Stimulated activated naive CD8-positive, alpha-beta T cell treated with anti-CD3 and anti-CD28 coated beads, Interleukin-15, amount 100 ng/mL, for 72 hours (primary cell): ENCODE data around the gene DENND2C.
A peak's percentile ranks its signal among the peaks of the same experiment; 100 is the strongest.
"Not testable (repeated sequence)": the region's sequence is repeated elsewhere in the genome, so short reads cannot be mapped to it uniquely, and the experiment has no call there.

Experiments used
- ATAC-seq: fragments of 150-1000 bp; cut with Tn5 transposase; 2 replicates; pipeline ENCODE4 v1.10.0; 2021; ENCODE audit warnings: mild to moderate bottlenecking, moderate library complexity
- DNase-seq, 2 donors: peaks; one replicate each; pipeline ENCODE4 v3.0.0; 2021 to 2022
- H3K27ac Mint-ChIP-seq, 2 donors: one replicate each; pipeline ENCODE4 v1.8.0; 2022; ENCODE audit warnings: mild to moderate bottlenecking in 2 of 2, mixed read lengths in 2 of 2, moderate library complexity in 2 of 2
- H3K27me3 Mint-ChIP-seq: one replicate; pipeline ENCODE4 v1.8.0; 2022; ENCODE audit warnings: mixed read lengths
- H3K4me1 Mint-ChIP-seq: one replicate; pipeline ENCODE4 v1.8.0; 2022; ENCODE audit warnings: mild to moderate bottlenecking, mixed read lengths
- H3K4me3 Mint-ChIP-seq, 2 donors: one replicate each; pipeline ENCODE4 v1.8.0; 2022; ENCODE audit warnings: mild to moderate bottlenecking in 2 of 2, mixed read lengths in 2 of 2, moderate library complexity in 1 of 2
- H3K9me3 Mint-ChIP-seq, 2 donors: one replicate each; pipeline ENCODE4 v1.8.0; 2022; ENCODE audit warnings: mixed read lengths in 2 of 2

DENND2C gene

DNA sequence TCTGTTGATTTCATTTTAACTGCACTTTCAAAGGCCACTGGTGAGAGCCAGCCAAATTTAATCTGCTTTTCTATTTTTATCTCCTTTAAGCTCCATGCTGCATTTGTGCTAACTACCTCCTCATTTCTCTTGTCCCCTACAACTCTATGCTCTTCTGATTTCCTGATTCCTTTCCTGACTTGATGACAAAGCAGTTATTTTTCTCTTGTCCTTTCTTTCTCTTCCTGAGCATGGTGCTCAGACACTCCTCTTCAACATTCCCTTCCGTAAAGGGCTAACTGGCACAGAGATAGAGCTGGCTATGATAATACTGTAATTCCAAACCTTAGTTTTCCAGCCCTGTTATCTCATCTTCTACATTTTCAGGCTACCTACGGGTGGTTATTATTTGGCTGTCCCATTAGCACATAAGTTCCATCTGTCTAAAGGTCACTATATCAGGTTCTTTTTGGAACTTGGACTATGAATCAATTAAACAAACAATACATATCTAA, 81.6 kb downstream of the DENND2C start:
- ATAC-seq (no peak), DNase-seq (no peak)
- H3K4me3 Mint-ChIP-seq: no peak overlapping the region
- no peak overlapping the region for H3K27ac Mint-ChIP-seq
- no peaks in the 10 kb centered on the region for H3K27me3 Mint-ChIP-seq
- no peaks in the 10 kb centered on the region for H3K4me1 Mint-ChIP-seq
- H3K9me3 Mint-ChIP-seq: no peaks in the 10 kb centered on the region

DNA sequence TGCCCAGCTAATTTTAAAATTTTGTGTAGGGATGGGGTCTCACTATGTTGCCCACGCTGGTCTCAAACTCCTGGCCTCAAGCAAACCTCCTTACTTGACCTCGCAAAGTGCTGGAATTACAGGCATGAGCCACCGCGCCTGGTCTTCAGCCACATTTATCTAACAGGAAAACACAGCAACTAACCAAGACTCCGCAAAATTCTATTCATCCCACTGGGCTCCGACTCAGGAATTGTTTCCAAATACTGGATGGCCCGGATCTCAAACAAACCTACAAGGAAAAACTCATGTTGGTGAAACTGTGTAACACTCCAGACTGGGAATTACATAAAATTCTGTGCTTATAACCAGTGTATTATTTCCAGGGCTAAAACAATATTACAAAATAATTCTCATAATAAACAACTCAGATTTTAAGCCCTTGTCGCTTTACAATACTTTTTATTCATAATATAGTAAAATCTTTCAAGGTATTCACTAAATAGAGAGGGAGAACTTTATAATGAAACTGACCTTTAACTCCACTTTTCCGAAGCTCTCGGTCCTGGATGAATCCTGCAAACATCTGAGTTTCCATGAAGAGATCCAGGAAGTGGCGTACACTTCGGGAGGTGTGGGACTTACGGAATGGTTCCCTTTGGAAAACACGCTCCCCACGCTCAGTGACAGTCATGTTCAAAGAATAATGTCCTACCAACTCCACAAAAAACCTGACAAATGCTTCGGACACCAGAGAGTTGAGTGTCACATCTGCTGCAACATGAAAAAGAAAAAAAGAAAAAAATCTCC, 82.5 kb downstream of the DENND2C start:
- H3K4me1 Mint-ChIP-seq: peaks cover 4% of the 10 kb centered on the region
- DNase-seq (no peak), ATAC-seq (no peak)
- H3K9me3 Mint-ChIP-seq: peaks cover 0 to 2% of the 10 kb centered on the region in 2 donors
- H3K27ac Mint-ChIP-seq: no peak overlapping the region
- no peaks in the 10 kb centered on the region for H3K27me3 Mint-ChIP-seq
- no peak overlapping the region for H3K4me3 Mint-ChIP-seq

DNA sequence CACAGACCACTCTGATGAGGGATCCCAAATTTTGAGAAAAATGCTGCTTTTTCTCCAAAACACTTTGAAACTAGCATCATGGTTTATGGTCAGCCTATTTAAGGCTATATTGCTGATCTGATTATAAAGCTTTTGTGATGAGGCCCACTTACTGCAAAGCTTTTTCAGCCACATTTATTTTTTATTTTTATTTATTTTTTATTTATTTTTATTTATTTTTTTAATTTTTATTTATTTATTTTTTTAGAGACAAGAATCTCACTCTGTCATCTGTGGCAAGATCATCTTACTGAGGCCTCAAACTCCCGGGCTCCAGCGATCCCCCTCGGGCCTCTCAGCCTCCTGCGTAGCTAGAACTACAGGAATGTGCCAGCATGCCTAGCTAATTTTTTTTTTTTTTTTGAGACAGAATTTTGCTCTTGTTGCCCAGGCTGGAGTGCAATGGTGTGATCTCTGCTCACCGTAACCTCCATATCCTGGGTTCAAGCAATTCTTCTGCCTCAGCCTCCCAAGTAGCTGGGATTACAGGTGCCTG, 83.3 kb downstream of the DENND2C start:
- H3K9me3 Mint-ChIP-seq: peaks cover 0 to 7% of the 10 kb centered on the region in 2 donors
- H3K4me1 Mint-ChIP-seq: peaks cover 12% of the 10 kb centered on the region
- no peaks in the 10 kb centered on the region for H3K27me3 Mint-ChIP-seq
- H3K27ac Mint-ChIP-seq: no peak overlapping the region
- no peak for DNase-seq
- ATAC-seq: no peak
- no peak overlapping the region for H3K4me3 Mint-ChIP-seq

DNA sequence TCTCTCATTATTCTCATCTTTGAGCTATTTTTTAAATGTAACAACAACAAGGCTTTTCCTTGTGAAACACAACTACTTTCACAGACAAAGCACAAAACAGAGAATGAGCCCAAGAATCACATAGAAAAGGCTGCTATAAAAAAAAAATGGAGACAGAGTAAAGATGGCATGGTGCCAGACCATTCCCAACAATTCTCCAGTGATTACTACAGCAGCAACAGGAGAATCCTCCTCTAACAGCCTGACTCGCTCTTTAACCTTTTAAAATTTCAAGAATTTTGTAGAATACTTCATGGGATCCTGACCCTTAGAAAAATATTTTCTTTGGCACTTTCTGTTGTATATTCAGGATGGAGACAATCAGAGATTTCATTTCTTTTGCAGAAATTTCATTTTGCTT, 84.6 kb downstream of the DENND2C start:
- Mint-ChIP-seq H3K4me1 (peaks cover 13% of the 10 kb centered on the region), H3K27me3 (no peaks in the 10 kb centered on the region), H3K4me3 (no peak overlapping the region), H3K9me3 (peaks cover 0 to 7% of the 10 kb centered on the region in 2 donors), H3K27ac (no peak overlapping the region)
- DNase-seq (no peak), ATAC-seq (no peak)

DNA sequence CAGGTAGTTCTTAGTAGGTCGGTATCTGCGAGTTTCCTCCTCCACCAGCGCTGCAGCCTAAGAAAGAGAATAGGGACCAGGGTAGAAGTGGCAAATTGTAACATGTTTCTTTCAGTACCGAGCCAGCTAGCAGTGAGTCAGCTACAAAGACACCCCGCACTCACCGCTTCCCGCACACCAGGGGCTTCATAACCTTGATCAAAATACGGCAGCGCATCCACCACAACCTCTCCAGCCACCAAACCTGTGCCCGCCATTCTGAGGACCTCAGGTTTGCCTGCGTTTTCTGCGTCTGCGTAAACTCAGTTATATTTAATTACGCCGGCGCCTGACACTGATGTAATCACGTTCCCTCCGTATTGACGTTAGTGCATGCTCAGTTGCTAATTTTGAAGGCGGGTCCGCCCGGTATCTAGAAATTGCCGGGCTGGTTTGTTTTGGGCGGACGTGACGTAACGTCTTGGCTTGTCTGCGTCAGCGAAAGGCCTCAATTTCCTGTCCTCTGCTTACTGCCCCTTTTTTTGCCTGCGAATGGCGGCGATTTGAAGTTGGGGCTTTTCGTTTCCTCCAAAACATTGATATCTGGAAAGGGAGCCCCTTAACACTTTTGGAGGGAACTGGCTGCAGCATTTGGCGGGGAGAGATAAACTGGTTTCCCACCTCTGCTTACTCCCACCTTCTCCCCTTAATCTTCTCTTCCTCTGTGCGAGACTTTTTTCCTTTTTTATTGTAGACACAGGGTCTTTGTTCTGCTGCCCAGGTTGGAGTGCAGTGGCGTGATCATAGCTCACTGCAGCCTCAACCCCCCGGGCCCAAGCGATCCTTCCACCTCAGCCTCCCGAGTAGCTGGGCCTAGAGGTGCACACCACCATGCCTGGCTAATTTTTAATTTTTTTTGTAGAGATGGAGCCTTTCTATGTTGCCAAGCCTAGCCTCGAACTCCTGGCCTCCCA, 88.2 kb downstream of the DENND2C start, which contains the start of gene BCAS2:
Gene BCAS2, minus strand, starts transcription at position 281 of the 953 bp plus-strand sequence. Its CDS starts 24 bp downstream, at position 257.
- peak; percentile 99 for ATAC-seq

DNA sequence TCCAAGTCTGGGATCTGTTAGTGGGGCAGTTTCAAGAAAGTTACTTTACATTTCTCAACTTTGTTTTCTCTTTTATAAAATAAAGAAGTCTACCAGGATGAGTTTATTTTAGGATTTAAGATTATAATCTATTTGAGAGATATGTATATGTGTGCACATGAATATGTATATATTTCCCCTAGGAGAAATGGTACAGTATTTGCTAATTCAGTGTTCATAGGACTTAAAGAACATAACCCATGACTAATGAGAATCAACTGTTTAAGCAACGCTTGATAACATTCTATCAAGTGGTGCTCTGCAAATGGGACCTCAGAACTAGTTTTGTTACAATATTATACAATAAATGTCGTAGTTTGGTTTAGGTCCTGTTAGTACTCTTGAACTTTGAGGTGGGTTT, 95.5 kb downstream of the DENND2C start:
- no peak for DNase-seq
- no peak for ATAC-seq
- Mint-ChIP-seq H3K4me3 (no peak overlapping the region), H3K9me3 (no peaks in the 10 kb centered on the region), H3K27ac (peak overlapping the region in 1 of 2 donors; percentile 42), H3K27me3 (no peaks in the 10 kb centered on the region), H3K4me1 (peaks cover 18% of the 10 kb centered on the region)

More for the DNA sequence above, 88.2 kb downstream of the DENND2C start, which contains the start of gene BCAS2:
- Mint-ChIP-seq H3K4me1 (peaks cover 34% of the 10 kb centered on the region), H3K27me3 (no peaks in the 10 kb centered on the region), H3K4me3 (peak within 1 kb of the TSS; percentile 96), H3K9me3 (peaks cover 0 to 7% of the 10 kb centered on the region in 2 donors), H3K27ac (peak within 1 kb of the TSS; percentile 99 to 100)
- DNase-seq: peak; percentile 89 to 97

DNA sequence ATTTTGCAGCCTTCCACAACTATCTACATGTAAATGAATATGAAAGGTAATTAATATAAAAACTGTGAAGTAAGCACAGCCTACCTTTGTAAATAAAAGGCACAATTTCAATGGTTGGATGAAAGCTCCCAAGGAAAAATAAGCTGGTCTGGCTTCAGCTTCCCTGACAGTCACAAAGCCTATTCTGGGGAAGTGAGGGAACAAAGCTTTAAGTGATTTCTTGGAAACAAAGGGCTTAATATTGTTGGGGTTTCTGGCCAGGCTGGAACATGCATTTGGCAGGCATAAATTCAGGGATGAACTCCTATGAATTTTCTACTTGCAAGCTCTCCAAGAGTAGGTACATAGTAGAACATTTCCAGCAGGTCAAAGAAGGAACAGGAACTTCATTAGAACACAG, 105.7 kb downstream of the DENND2C start:
- H3K27ac Mint-ChIP-seq: no peak overlapping the region
- H3K27me3 Mint-ChIP-seq: no peaks in the 10 kb centered on the region
- DNase-seq (no peak), ATAC-seq (no peak)
- peaks cover 5% of the 10 kb centered on the region for H3K4me1 Mint-ChIP-seq
- no peak overlapping the region for H3K4me3 Mint-ChIP-seq
- peaks cover 0 to 3% of the 10 kb centered on the region in 2 donors for H3K9me3 Mint-ChIP-seq

DNA sequence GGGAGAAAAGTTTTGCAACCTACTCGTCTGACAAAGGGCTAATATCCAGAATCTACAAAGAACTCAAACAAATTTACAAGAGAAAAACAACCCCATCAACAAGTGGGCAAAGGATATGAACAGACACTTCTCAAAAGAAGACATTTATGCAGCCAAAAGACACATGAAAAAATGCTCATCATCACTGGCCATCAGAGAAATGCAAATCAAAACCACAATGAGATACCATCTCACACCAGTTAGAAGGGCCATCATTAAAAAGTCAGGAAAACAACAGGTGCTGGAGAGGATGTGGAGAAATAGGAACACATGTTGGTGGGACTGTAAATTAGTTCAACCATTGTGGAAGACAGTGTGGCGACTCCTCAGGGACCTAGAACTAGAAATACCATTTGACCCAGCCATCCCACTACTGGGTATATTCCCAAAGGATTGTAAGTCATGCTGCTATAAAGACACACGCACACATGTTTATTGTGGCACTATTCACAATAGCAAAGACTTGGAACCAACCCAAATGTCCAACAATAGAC, 106.8 kb downstream of the DENND2C start:
- not testable (repeated sequence) for H3K4me1 Mint-ChIP-seq, H3K27me3 Mint-ChIP-seq, H3K27ac Mint-ChIP-seq, ATAC-seq, H3K4me3 Mint-ChIP-seq, H3K9me3 Mint-ChIP-seq, DNase-seq

DNA sequence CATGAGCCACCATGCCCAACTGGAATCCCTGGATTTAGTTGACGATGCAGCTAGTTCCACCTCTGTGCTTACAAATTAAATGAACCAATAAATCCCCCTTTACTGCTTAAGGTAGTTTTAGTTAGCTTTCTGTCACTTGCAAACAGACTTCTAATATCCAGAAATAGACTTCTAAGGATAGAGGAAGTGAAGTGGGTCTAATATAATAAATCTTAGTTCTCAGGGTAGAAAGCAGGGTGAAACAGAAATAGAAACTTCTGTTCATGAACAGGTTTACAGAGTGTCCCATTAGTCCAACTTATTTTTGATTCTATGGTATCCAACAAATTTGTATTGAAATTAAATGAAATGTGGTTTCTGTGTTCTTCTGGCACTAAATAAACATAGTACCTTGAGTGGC, 108.5 kb downstream of the DENND2C start:
- Mint-ChIP-seq H3K4me1 (peaks cover 5% of the 10 kb centered on the region), H3K27ac (no peak overlapping the region), H3K27me3 (no peaks in the 10 kb centered on the region), H3K9me3 (peaks cover 0 to 3% of the 10 kb centered on the region in 2 donors), H3K4me3 (no peak overlapping the region)
- DNase-seq: no peak
- no peak for ATAC-seq

DNA sequence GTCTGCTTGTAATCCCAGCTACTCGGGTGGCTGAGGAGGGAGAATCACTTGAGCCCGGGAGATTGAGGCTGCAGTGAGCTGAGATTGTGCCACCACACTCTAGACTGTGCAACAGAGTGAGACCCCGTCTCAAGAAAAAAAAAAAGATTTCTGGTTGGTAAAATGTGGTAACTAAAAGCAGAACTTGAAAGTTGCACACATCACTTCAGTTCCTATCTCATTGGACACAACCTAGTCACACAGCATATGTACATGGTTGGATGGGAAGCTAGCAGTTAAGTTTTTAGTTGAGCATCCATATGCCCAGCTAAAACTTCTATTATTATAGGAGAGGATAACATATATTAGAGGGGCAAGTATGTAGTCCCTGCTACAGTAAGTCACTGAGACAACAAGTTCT, 110.5 kb downstream of the DENND2C start:
- Mint-ChIP-seq H3K27me3 (no peaks in the 10 kb centered on the region), H3K4me3 (no peak overlapping the region), H3K27ac (no peak overlapping the region), H3K9me3 (no peaks in the 10 kb centered on the region), H3K4me1 (peaks cover 5% of the 10 kb centered on the region)
- DNase-seq: no peak
- ATAC-seq: no peak

DNA sequence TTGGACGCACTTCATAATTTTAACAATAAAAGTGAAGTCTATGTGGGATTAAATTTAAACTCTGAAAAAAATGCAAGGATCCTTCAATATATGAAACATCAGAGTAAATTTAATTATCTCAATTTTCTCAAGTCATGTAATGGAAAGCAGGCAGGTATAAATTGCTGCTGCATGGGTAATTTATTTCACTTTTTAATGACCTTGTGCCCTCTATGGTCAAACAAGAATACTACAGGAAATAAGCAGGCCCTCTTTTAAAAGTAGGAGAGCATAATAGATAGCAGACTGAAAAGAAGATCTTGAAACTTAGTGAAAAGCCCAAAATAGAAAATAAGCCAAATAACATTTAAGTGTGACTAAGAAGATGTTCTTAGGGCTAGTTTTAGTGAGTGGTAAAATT, 111.3 kb downstream of the DENND2C start:
- Mint-ChIP-seq H3K4me3 (no peak overlapping the region), H3K27ac (no peak overlapping the region), H3K27me3 (no peaks in the 10 kb centered on the region), H3K9me3 (no peaks in the 10 kb centered on the region), H3K4me1 (peaks cover 5% of the 10 kb centered on the region)
- DNase-seq (no peak), ATAC-seq (peak; percentile 50)

DNA sequence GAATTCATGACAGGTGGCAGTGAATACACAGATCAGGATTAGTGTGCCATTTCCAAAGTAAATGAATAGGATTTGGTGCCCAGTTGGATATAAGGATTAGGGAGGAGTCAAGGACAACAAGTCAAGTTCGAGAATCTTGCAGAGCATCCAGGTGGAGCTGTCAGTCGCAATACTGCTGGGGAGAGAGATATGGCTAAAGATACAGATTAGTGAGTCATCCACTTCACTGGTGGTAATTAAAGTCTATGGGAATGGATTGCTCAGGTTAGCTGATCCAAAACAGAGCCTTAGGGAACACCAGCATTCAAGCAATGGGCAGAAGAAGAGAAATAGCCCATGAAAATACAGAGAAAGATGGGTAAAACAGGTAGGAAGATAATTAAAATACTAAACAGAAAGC, 115.3 kb downstream of the DENND2C start:
- ATAC-seq: no peak
- no peaks in the 10 kb centered on the region for H3K27me3 Mint-ChIP-seq
- H3K4me3 Mint-ChIP-seq: no peak overlapping the region
- no peaks in the 10 kb centered on the region for H3K4me1 Mint-ChIP-seq
- H3K9me3 Mint-ChIP-seq: no peaks in the 10 kb centered on the region
- DNase-seq: no peak
- no peak overlapping the region for H3K27ac Mint-ChIP-seq

DNA sequence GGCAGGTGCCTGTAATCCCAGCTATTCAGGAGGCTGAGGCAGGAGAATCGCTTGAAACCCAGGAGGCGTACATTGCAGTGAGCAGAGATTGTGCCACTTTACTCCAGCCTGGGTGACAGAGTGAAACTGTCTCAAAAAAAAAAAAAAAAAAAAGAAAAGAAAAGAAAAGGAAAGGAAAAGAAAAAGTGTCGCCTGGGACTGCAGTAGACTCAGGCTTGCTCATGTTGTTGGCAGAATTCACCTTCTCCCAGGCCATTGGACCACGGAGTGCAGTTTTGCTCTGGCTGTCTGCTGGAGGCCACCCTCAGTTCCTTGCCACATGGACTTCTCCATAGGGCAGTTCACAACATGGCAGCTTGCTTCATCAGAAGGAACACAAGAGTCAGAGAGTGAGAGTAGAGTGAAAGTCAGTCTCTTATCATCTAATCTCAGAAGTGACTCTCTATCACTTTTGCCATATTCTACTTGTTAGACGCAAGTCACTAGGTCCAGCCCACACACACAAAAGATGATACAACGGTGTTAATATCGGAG, 117.7 kb downstream of the DENND2C start:
- H3K27ac Mint-ChIP-seq: no peak overlapping the region
- no peak for ATAC-seq

DNA sequence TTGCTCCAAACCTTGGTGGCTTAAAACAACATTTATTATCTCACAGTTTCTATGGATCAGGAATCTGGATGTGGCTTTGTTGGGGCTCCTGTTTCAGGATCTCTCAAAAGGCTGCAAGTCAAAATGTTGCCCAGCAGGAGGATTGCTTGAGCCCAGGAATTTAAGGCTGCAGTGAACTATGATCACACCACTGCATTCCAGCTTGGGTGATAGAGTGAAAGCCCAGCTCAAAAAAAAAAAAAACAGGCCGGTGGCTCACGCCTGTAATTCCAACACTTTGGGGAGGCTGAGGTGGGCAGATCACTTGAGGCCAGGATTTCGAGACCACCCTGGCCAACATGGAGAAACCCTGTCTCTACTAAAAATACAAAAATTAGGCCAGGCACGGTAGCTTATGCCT, 118.4 kb downstream of the DENND2C start:
- ATAC-seq: no peak
- no peak for DNase-seq
- no peaks in the 10 kb centered on the region for H3K27me3 Mint-ChIP-seq
- no peaks in the 10 kb centered on the region for H3K4me1 Mint-ChIP-seq
- H3K27ac Mint-ChIP-seq: no peak overlapping the region
- no peaks in the 10 kb centered on the region for H3K9me3 Mint-ChIP-seq
- H3K4me3 Mint-ChIP-seq: no peak overlapping the region

More for the DNA sequence above, 117.7 kb downstream of the DENND2C start:
- Mint-ChIP-seq H3K27me3 (no peaks in the 10 kb centered on the region), H3K4me1 (no peaks in the 10 kb centered on the region), H3K9me3 (no peaks in the 10 kb centered on the region), H3K4me3 (no peak overlapping the region)
- DNase-seq: no peak

DNA sequence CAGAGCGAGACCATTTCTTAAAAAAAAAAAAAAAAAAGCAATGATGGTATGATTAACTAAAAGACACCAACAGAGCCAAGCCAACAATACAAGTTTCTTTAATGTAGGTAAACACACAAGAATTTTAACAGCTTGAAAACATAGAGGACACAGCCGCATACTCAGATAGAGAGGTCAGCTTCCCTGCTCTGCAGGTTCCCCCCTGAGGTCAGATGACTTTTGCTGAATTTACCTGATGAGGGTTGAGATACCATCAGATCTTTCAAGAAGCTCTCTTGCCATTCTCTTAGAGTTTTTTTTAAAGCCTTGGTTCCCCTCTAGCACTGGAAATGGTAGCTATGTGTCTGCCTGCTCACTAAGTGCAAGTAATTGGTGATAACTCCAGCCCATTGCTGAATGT, 119.5 kb downstream of the DENND2C start:
- Mint-ChIP-seq H3K4me3 (no peak overlapping the region), H3K9me3 (no peaks in the 10 kb centered on the region), H3K27me3 (no peaks in the 10 kb centered on the region), H3K27ac (no peak overlapping the region), H3K4me1 (no peaks in the 10 kb centered on the region)
- ATAC-seq (no peak), DNase-seq (no peak)
